Inferior parietal cortex (tissue), 1 donor: ENCODE measurements around the gene MYOF.
"Not testable (repeated sequence)": the region's sequence is repeated elsewhere in the genome, so short reads cannot be mapped to it uniquely, and the experiment has no call there.

Experiments
- DNase-seq: peaks from one replicate; pipeline ENCODE4 v3.0.0-alpha.2; 2016; ENCODE audit errors: extremely low spot score

Gene MYOF

GRCh38 chr10:93356516-93356915 lies 125.6 kb downstream of the MYOF start:
- DNase-seq: no peak

- DNase-seq: peak; percentile 78
These were observed 129.3 kb downstream of the MYOF start for GRCh38 chr10:93352638-93353383.

- peak; percentile 5 for DNase-seq
These were observed 135.4 kb downstream of the MYOF start for GRCh38 chr10:93346694-93347093.

DNA sequence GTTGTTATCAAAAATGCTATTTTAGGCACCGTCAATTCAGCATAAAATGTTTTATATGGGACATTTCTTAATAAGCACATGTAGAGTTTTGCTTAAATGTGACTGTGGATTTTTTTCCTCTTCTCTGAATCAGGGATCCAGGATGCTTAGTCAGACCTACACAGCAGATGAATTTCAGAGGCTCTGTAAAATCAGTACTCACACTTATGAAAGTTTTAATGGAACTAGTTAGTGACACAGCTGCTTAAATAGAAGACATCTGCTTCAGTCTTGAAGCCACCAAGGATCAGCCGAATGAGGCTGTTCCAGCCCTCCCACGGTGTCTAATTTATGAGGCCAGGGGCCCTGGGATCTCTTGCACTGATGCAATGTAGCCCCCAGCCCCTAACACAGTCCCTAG lies 136.0 kb downstream of the MYOF start:
- no peak for DNase-seq

DNA sequence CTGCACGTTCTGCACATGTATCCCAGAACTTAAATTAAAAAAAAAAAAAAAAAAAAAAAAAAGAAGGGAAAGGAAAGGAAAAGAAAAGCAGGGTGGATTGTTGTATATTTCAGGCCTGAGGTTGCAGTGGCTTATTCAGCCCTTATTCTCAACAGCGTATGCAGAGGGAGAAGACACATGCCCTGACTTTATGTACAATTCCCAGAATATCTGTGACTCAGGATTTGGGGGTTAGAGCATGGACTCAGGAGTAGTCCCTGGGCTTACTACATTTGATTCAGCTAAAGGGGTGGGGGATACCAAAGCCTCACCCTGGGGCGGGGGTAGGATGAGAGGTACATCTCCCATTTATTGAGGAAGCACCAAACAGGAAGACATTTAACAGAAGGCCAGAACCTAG lies 137.4 kb downstream of the MYOF start:
- DNase-seq: no peak

DNA sequence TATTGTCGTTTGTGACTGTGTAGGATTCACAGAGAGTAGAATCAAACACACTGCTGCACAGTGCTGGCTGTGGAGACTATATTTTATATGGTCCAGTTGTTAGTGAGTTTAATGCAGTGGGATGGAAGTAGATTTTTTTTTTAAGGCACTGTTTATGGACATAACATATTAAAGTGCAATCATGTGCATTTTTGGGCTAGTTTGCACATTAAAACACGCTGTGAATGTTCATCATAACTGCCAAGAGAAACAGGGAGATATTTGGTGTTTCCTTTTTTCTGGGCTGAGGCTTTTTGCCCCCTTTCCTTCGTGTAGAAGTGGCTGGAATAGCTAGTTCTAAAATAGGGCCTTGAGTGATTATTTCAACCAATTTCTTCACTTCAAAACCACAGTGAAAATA lies 139.2 kb downstream of the MYOF start:
- DNase-seq: no peak

DNA sequence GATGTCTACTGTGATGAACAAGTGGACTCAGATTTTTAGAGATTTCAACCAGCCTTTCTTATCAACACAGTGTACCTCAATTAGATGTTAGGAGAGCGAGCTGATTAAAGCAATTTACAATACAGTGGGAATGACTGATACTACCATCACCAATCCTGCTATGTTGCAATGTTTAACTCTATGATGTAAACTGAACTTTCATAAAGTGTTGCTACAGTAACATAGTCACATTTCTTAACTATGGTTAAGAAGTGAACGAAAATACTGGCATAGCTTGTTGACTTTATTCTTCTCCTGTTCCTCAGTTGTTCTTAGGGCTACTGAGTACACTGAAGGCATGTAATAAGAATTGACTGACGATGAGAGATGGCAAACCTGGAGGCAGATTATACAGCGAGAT lies 139.8 kb downstream of the MYOF start:
- no peak for DNase-seq

DNA sequence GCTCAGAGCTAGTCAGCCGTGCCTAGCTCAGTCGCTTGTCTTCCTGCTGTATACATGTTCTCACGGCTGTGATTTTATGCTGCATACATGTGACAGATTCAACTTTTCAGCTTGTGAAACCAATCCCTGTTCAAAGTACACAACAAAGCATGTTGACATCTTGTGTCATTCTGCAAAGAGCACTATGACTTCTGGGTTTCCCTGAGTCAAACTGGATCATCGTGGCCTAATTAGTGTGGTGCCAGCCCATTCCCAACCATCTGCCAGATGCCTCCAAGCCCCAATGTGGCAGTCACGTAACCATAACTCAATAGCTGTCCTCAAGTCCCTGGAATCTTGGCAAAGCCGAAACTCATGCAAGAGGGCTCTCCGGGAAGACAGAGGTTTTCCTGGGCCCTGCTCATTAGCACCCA lies 144.8 kb downstream of the MYOF start:
- DNase-seq: no peak

DNA sequence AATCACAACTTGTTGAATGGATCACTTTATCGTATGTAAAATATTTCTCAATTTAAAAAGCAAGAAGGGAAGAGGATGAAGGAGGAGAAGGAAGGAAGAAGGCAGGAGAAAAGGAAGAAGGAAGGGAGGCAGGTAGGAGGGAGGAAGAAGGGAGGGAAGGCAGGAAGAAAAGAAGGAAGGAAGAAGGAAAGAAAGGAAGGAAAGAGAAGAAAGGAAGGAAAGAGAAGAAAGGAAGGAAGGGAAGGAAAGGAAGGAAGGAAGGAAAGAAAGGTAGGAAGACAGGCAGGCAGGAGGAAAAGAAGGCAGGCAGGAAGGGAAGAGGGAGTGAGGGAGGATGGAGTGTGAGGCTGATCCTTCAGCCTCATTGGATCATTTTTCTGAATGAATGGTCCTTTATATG lies 145.5 kb downstream of the MYOF start:
- DNase-seq: no peak

DNA sequence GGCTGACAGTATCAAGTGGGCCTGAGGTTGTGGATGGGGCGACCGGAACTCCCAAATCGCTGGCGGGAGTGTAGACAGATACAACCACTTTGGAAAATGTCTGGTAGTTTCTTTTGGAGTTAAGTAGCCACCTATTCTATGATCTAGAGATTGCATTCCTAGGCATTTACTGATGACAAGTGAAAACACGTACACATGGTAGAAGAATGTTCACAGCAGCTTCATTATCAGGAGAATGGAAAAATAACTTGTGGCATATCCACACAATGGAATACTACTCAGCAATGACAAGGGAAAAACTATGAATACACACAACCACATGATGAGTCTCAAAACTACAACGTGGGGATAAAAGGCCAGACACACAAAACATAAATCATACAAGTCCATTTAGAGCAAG lies 146.0 kb downstream of the MYOF start:
- no peak for DNase-seq

DNA sequence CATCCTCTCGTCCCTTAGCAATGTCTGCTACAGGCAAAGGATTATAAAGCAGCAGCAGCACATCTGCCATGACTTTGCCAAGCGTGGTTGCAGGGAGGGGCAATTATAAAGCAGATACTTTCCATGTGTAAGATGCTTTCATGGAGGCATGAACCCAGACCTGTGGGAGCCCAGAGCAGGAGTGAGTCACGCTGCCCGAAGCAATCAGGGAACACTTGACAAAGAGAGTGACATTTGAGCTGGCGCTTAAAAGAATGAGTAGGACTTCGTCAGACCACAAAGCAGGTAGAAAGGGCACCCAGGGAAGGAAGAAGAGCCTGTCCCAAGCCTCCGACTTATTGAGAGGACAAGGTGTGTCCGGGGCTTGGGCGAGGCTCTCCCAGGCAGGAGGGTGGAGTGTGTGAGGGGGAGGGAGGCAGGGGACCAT lies 147.2 kb downstream of the MYOF start:
- DNase-seq: no peak

- no peak for DNase-seq
These were observed 148.0 kb downstream of the MYOF start for GRCh38 chr10:93334181-93334580.

GRCh38 chr10:93333278-93333978 lies 148.7 kb downstream of the MYOF start:
- DNase-seq: no peak

DNA sequence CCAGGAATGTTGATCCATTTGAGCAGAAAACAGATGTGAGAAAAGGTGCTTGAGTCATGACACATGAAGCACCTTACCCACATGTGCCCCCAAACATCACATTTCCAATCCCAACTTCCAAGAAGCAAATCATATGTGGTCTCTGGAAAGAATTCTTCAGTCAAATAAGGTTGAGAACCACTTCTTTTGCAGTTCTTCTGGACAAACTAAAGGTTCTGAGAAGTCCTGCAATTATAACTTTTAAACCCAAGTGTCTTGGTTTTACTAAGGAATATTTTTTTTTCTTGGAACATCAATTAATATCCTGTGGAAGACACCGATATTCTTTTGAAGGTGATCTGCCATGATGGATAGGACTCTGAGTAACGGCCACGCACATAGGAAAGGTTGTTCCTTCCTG lies 151.3 kb downstream of the MYOF start:
- no peak for DNase-seq

- DNase-seq: no peak
These were observed 162.2 kb downstream of the MYOF start for GRCh38 chr10:93319896-93320295.

DNA sequence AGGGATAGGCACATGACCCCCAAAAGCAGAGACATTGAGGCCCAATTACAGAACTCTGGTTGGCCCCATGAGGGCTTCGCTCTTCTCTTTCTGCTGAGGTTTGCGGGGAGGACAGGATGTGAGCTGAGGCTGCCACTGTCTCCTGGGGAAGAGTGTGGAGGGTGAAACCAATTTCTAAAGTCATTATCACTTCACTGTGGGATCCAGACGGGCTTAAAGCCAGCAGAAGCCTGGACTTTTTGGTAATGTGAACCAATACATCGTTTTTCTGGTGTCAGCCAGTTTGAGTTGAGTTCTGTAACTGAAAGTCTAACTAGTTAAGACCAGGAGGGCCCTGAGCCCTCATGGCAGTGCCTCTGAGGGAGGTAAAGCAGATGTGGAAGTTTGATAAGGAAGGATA lies 163.0 kb downstream of the MYOF start:
- no peak for DNase-seq

GRCh38 chr10:93315246-93315645 lies 166.9 kb downstream of the MYOF start:
- no peak for DNase-seq

- not testable (repeated sequence) for DNase-seq
These were observed 167.5 kb downstream of the MYOF start for GRCh38 chr10:93314656-93315055.

GRCh38 chr10:93313798-93314197 lies 168.3 kb downstream of the MYOF start:
- DNase-seq: no peak

- no peak for DNase-seq
These were observed 173.1 kb downstream of the MYOF start for GRCh38 chr10:93309062-93309461.

GRCh38 chr10:93305122-93305521 lies 177.0 kb downstream of the MYOF start:
- DNase-seq: no peak

- DNase-seq: no peak
These were observed 181.2 kb downstream of the MYOF start for GRCh38 chr10:93300981-93301380.

DNA sequence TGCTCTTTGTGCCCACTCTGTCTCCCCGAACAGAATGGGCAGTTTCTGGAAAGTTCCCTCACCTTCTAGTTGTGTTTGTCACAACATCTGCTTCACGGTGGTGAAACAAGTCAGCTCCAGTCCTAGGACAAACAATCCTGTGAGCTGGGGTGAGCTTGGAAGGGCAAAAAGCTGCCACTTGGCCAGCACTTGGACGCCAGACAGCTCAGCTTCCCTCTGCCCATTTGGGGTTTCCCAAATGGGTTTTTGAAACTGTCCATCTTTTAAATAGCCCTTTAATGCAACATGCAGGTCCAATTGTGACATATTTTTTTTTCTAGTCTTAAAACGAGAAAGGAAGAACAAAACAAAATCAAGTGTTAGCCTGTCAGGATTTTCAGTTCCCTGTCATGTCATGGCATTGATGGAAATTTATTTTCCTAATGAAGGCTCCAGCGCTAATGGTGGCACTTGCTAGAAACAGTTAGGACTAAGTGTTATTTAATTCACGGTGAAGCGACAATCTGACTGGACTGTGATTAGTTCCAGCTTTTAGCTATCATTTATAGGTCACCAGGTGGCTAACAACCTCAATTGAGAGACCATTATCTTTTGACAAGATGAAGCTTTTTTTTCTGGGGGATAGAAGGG lies 181.7 kb downstream of the MYOF start:
- DNase-seq: no peak
